ENCODE measurements around the gene MGAT4A. TPM values are rescaled to one million over a fixed set of nuclear protein-coding genes. Genes with fewer than 3 reads are reported as not detected.

Gene MGAT4A
- total RNA-seq, 1 donor from 2014 or later: 33.5 TPM

- H3K4me1 Mint-ChIP-seq (ENCODE audit: low read depth): no peaks in the 10 kb centered on the region
- H3K36me3 Mint-ChIP-seq (ENCODE audit: insufficient read depth): peaks cover 8% of the 10 kb centered on the region
- H3K27me3 Mint-ChIP-seq: no peaks in the 10 kb centered on the region
- TF ChIP-seq, protein P1, sequence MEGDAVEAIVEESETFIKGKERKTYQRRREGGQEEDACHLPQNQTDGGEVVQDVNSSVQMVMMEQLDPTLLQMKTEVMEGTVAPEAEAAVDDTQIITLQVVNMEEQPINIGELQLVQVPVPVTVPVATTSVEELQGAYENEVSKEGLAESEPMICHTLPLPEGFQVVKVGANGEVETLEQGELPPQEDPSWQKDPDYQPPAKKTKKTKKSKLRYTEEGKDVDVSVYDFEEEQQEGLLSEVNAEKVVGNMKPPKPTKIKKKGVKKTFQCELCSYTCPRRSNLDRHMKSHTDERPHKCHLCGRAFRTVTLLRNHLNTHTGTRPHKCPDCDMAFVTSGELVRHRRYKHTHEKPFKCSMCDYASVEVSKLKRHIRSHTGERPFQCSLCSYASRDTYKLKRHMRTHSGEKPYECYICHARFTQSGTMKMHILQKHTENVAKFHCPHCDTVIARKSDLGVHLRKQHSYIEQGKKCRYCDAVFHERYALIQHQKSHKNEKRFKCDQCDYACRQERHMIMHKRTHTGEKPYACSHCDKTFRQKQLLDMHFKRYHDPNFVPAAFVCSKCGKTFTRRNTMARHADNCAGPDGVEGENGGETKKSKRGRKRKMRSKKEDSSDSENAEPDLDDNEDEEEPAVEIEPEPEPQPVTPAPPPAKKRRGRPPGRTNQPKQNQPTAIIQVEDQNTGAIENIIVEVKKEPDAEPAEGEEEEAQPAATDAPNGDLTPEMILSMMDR (IDR thresholded peaks at IDR 0.05; ENCODE audit: unreplicated experiment): no peak
- H3K4me3 Mint-ChIP-seq (ENCODE audit: low read depth): no peak overlapping the region
- no peak overlapping the region for H3K27ac Mint-ChIP-seq
- H3K9me3 Mint-ChIP-seq (ENCODE audit: low read depth): no peaks in the 10 kb centered on the region
- no peak for DNase-seq (ENCODE audit: low spot score, unreplicated experiment)
Measured at GRCh38 chr2:98576666-98577312, 154.1 kb downstream of the MGAT4A start.

GRCh38 chr2:98573426-98573825 is 157.5 kb downstream of the MGAT4A start:
- DNase-seq (ENCODE audit: low spot score, unreplicated experiment): no peak
- TF ChIP-seq, protein P1 (IDR thresholded peaks at IDR 0.05; ENCODE audit: unreplicated experiment): no peak
- Mint-ChIP-seq H3K27ac (no peak overlapping the region), H3K27me3 (no peaks in the 10 kb centered on the region), H3K9me3 (ENCODE audit: low read depth) (no peaks in the 10 kb centered on the region), H3K36me3 (ENCODE audit: insufficient read depth) (peaks cover 15% of the 10 kb centered on the region), H3K4me3 (ENCODE audit: low read depth) (no peak overlapping the region), H3K4me1 (ENCODE audit: low read depth) (no peaks in the 10 kb centered on the region)

DNA sequence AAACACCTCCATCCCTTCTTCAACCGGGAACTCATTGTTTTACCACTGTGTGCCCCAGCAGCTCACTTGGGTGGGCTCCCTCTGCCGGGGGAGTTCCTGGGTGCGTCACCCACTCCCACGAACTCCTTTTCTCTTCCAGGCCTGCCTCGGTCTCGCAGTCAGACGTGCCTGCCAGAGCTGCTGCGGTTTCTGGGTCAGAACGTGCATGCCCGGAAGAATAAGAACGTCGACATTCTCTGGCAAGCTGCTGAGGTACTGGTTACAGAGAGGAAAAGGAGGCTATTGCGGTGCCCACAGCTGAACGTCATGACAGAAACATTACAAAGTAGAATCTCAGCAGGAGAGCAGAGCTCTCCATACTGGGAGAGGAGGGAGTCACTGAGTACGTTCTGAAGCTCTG is 158.3 kb downstream of the MGAT4A start:
- H3K36me3 Mint-ChIP-seq (ENCODE audit: insufficient read depth): peaks cover 13% of the 10 kb centered on the region
- no peaks in the 10 kb centered on the region for H3K4me1 Mint-ChIP-seq (ENCODE audit: low read depth)
- TF ChIP-seq, protein P1 (IDR thresholded peaks at IDR 0.05; ENCODE audit: unreplicated experiment): no peak
- H3K4me3 Mint-ChIP-seq (ENCODE audit: low read depth): no peak overlapping the region
- H3K9me3 Mint-ChIP-seq (ENCODE audit: low read depth): no peaks in the 10 kb centered on the region
- no peak overlapping the region for H3K27ac Mint-ChIP-seq
- H3K27me3 Mint-ChIP-seq: no peaks in the 10 kb centered on the region
- no peak for DNase-seq (ENCODE audit: low spot score, unreplicated experiment)

GRCh38 chr2:98572211-98572610 is 158.7 kb downstream of the MGAT4A start:
- no peaks in the 10 kb centered on the region for H3K27me3 Mint-ChIP-seq
- H3K27ac Mint-ChIP-seq: no peak overlapping the region
- DNase-seq (ENCODE audit: low spot score, unreplicated experiment): no peak
- H3K36me3 Mint-ChIP-seq (ENCODE audit: insufficient read depth): peaks cover 13% of the 10 kb centered on the region
- no peaks in the 10 kb centered on the region for H3K9me3 Mint-ChIP-seq (ENCODE audit: low read depth)
- no peaks in the 10 kb centered on the region for H3K4me1 Mint-ChIP-seq (ENCODE audit: low read depth)
- TF ChIP-seq, protein P1 (IDR thresholded peaks at IDR 0.05; ENCODE audit: unreplicated experiment): no peak
- no peak overlapping the region for H3K4me3 Mint-ChIP-seq (ENCODE audit: low read depth)

- Mint-ChIP-seq H3K36me3 (ENCODE audit: insufficient read depth) (peaks cover 14% of the 10 kb centered on the region), H3K4me1 (ENCODE audit: low read depth) (no peaks in the 10 kb centered on the region), H3K9me3 (ENCODE audit: low read depth) (no peaks in the 10 kb centered on the region), H3K27ac (no peak overlapping the region), H3K4me3 (ENCODE audit: low read depth) (no peak overlapping the region), H3K27me3 (no peaks in the 10 kb centered on the region)
- DNase-seq (ENCODE audit: low spot score, unreplicated experiment): no peak
- TF ChIP-seq, protein P1 (IDR thresholded peaks at IDR 0.05; ENCODE audit: unreplicated experiment): no peak
Measured at GRCh38 chr2:98571796-98572195, 159.1 kb downstream of the MGAT4A start.

All from progenitor cell of endocrine pancreas (in vitro differentiated cells).